Subcutaneous abdominal adipose tissue (tissue), 5 donors: ENCODE data around the gene SLC38A3.
A peak's percentile ranks its signal among the peaks of the same experiment; 100 is the strongest.

ENCODE experiments used
- H3K27ac ChIP-seq: one replicate; pipeline ENCODE4 v1.7.0; 2013; ENCODE audit warnings: low read depth, mild to moderate bottlenecking, inconsistent platforms, low read length, moderate library complexity
- H3K27me3 ChIP-seq, 5 donors: one replicate each; pipeline ENCODE4 v1.7.0; 2013; ENCODE audit warnings: low read length in 5 of 5, inconsistent platforms in 1 of 5; ENCODE audit not compliant: control insufficient read depth in 5 of 5, insufficient read depth in 4 of 5
- H3K36me3 ChIP-seq, 5 donors: one replicate each; pipeline ENCODE4 v1.7.0; 2013; ENCODE audit warnings: low read length in 5 of 5; ENCODE audit not compliant: control insufficient read depth in 5 of 5, insufficient read depth in 5 of 5
- H3K4me1 ChIP-seq, 5 donors: one replicate each; pipeline ENCODE4 v1.7.0; 2013; ENCODE audit warnings: low read length in 5 of 5, mild to moderate bottlenecking in 3 of 5, moderate library complexity in 1 of 5; ENCODE audit not compliant: control insufficient read depth in 5 of 5, insufficient read depth in 5 of 5
- H3K4me3 ChIP-seq, 5 donors: one replicate each; pipeline ENCODE4 v1.7.0; 2013; ENCODE audit warnings: low read length in 5 of 5, low read depth in 1 of 5
- H3K9ac ChIP-seq, 5 donors: one replicate each; pipeline ENCODE4 v1.7.0; 2013; ENCODE audit warnings: low read length in 5 of 5, mild to moderate bottlenecking in 4 of 5, moderate library complexity in 3 of 5
- H3K9me3 ChIP-seq, 5 donors: one replicate each; pipeline ENCODE4 v1.7.0; 2013; ENCODE audit warnings: low read length in 5 of 5; ENCODE audit not compliant: control insufficient read depth in 5 of 5
- donor health status: healthy.
- donor health status: healthy.
- donor health status: healthy.
- donor health status: healthy.
- donor health status: healthy.

Gene SLC38A3

DNA sequence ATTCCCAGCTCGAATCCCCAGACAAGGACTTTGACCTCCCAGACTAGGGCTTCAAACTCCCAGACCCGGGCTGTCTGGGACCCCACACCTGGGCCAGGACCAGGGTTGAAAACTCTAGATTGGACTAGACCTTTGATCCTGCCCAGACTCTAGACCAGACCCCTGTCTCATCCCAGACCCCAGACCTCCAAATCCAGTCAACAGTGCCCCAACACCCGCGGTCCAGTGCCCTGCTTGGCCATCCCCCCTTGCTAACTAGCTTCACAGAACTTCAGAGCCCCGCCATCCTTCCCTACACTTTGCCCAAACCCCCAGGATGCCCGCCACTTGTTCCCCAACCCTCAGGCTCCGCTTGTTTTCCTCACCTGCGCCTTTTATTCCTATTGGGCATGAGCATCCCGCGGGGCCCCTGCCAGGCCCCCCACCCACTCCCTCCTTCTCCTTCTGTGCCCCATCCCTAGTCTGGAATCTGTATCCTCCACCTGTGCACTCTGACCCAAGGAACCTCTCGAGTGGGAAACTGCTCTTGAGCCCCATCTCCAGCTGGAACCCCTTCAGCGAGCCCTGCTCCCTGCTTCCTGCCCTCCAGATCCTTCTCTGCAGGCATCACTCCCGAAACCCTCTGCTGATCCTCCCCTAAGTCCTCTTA is 31.5 kb downstream of the SLC38A3 start:
- Histone ChIP-seq H3K27me3 (no peaks in the 10 kb centered on the region), H3K9me3 (no peaks in the 10 kb centered on the region), H3K36me3 (peaks cover 0 to 16% (median 7%) of the 10 kb centered on the region in 5 donors), H3K4me3 (peak overlapping the region; percentile 86 to 99 (median 95)), H3K9ac (peak overlapping the region; percentile 89 to 98 (median 92)), H3K27ac (peak overlapping the region; percentile 85), H3K4me1 (peaks cover 11 to 68% (median 64%) of the 10 kb centered on the region in 5 donors)

GRCh38 chr3:50237133-50237651 is 32.1 kb downstream of the SLC38A3 start:
- Histone ChIP-seq H3K36me3 (peaks cover 0 to 16% (median 7%) of the 10 kb centered on the region in 5 donors), H3K27me3 (no peaks in the 10 kb centered on the region), H3K9me3 (no peaks in the 10 kb centered on the region), H3K9ac (peak overlapping the region; percentile 89 to 98 (median 92)), H3K4me3 (peak overlapping the region; percentile 86 to 99 (median 95)), H3K27ac (peak overlapping the region; percentile 85), H3K4me1 (peaks cover 12 to 73% (median 70%) of the 10 kb centered on the region in 5 donors)

GRCh38 chr3:50237754-50238548 is 32.9 kb downstream of the SLC38A3 start:
- peak overlapping the region; percentile 86 to 99 (median 95) for H3K4me3 ChIP-seq
- peak overlapping the region; percentile 85 for H3K27ac ChIP-seq
- peaks cover 0 to 16% (median 7%) of the 10 kb centered on the region in 5 donors for H3K36me3 ChIP-seq
- H3K4me1 ChIP-seq: peaks cover 16 to 80% (median 78%) of the 10 kb centered on the region in 5 donors
- H3K9ac ChIP-seq: peak overlapping the region; percentile 89 to 98 (median 92)
- no peaks in the 10 kb centered on the region for H3K9me3 ChIP-seq
- H3K27me3 ChIP-seq: no peaks in the 10 kb centered on the region

DNA sequence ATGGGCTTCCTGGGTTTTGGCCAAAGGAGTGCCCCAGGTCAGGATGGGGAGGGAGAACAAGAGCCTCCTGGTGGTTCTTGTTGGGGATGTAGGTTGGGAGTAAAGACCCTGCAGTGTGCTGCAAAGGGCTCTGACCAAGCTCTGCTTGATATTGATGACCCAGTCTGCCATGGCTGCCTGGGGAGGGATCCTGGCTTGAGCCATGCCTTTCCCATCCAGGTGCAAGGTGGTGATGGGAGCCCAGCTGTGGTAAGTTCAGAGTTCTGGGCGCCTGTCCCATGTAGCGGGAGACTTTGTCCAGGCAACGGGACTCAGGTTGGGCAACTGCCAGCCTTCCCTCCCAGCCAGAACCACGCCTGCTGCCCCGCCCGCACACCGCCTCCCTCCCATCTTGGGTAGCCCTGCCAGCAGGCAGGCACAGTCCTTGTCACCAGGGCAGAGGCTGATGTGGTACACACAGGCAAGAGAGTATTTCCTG is 33.5 kb downstream of the SLC38A3 start:
- Histone ChIP-seq H3K9me3 (no peaks in the 10 kb centered on the region), H3K4me1 (peaks cover 16 to 85% (median 83%) of the 10 kb centered on the region in 5 donors), H3K27me3 (no peaks in the 10 kb centered on the region), H3K9ac (peak overlapping the region; percentile 31 to 98 (median 92)), H3K27ac (peak overlapping the region; percentile 92), H3K4me3 (peak overlapping the region; percentile 86 to 99 (median 92)), H3K36me3 (peaks cover 0 to 16% (median 7%) of the 10 kb centered on the region in 5 donors)

- Histone ChIP-seq H3K4me3 (peak overlapping the region in 3 of 5 donors; percentile 22 to 99 (median 95)), H3K27ac (peak overlapping the region; percentile 92), H3K36me3 (peaks cover 0 to 19% (median 12%) of the 10 kb centered on the region in 5 donors), H3K9me3 (no peaks in the 10 kb centered on the region), H3K27me3 (no peaks in the 10 kb centered on the region), H3K4me1 (peaks cover 21 to 93% (median 91%) of the 10 kb centered on the region in 5 donors), H3K9ac (peak overlapping the region; percentile 30 to 98 (median 49))
Measured at GRCh38 chr3:50239649-50240048, 34.6 kb downstream of the SLC38A3 start.

DNA sequence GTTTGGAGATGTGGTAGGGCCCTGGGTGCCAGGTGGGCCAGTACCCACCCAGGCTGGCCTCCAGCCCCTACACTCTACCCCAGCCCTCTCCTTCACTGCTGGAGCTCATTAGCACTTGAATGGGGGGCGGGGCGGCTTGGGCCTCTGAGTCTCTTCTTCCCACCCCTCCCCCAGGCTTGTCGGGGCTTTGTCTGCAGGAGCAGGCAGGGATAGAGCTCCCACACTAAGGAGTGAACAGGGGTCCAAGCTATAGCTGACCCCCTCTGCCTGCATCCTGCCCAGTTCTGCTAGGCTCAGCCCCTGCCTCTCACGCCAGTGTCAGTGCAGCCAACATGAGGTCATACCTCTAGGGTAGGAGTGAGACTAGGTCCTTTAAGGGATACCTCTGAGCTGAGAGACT is 36.1 kb downstream of the SLC38A3 start:
- Histone ChIP-seq H3K9me3 (no peaks in the 10 kb centered on the region), H3K4me1 (peaks cover 27 to 98% (median 96%) of the 10 kb centered on the region in 5 donors), H3K27me3 (no peaks in the 10 kb centered on the region), H3K36me3 (peaks cover 0 to 21% (median 13%) of the 10 kb centered on the region in 5 donors), H3K9ac (peak overlapping the region in 3 of 5 donors; percentile 53 to 87 (median 62)), H3K27ac (peak overlapping the region; percentile 92), H3K4me3 (peak overlapping the region in 3 of 5 donors; percentile 2 to 48 (median 11))

- Histone ChIP-seq H3K27ac (peak overlapping the region; percentile 92), H3K27me3 (no peaks in the 10 kb centered on the region), H3K4me3 (peak overlapping the region in 4 of 5 donors; percentile 2 to 48 (median 4)), H3K4me1 (peaks cover 31 to 98% (median 96%) of the 10 kb centered on the region in 5 donors), H3K9me3 (no peaks in the 10 kb centered on the region), H3K36me3 (peaks cover 0 to 21% (median 13%) of the 10 kb centered on the region in 5 donors), H3K9ac (peak overlapping the region in 4 of 5 donors; percentile 56 to 87 (median 64))
Measured at GRCh38 chr3:50241713-50242380, 36.8 kb downstream of the SLC38A3 start.

GRCh38 chr3:50242381-50242770 is 37.3 kb downstream of the SLC38A3 start:
- H3K4me3 ChIP-seq: peak overlapping the region in 3 of 5 donors; percentile 39 to 48 (median 43)
- peaks cover 0 to 26% (median 17%) of the 10 kb centered on the region in 5 donors for H3K36me3 ChIP-seq
- peak overlapping the region in 4 of 5 donors; percentile 56 to 87 (median 64) for H3K9ac ChIP-seq
- peaks cover 33 to 98% (median 96%) of the 10 kb centered on the region in 5 donors for H3K4me1 ChIP-seq
- no peaks in the 10 kb centered on the region for H3K9me3 ChIP-seq
- H3K27me3 ChIP-seq: no peaks in the 10 kb centered on the region
- H3K27ac ChIP-seq: peak overlapping the region; percentile 92

GRCh38 chr3:50242851-50243542 is 37.9 kb downstream of the SLC38A3 start:
- Histone ChIP-seq H3K36me3 (peaks cover 0 to 30% (median 19%) of the 10 kb centered on the region in 5 donors), H3K9me3 (no peaks in the 10 kb centered on the region), H3K27me3 (no peaks in the 10 kb centered on the region), H3K9ac (peak overlapping the region; percentile 38 to 87 (median 67)), H3K4me3 (peak overlapping the region; percentile 3 to 48 (median 43)), H3K4me1 (peaks cover 34 to 98% (median 96%) of the 10 kb centered on the region in 5 donors), H3K27ac (peak overlapping the region; percentile 92)
